Activated gamma-delta T cell (primary cell): Measurements from ENCODE around the gene SOAT2.
"Not testable (repeated sequence)": the region's sequence is repeated elsewhere in the genome, so short reads cannot be mapped to it uniquely, and the experiment has no call there.

Source experiments
- DNase-seq: peaks from one replicate; lab custom pipeline; 2025; lab: John Stamatoyannopoulos, UW

SOAT2 gene

DNA sequence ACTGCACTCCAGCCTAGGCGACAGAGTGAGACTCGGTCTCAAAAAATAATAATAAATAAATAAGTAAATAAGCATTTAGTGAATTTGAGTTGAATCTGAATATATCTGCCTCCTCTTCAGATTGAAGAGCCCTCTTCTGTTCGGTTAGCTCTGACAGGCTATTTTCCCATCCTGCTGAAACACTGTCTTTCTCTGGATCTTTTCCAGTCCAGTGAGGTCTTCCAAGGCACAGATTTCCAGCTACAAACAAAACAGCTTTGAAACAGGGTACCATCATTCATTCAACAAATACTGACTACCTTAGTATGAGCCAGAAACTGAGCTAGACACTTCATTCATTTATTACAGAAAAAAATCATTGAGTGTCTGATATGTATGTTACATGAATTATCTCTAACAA is 16.9 kb upstream of the SOAT2 start:
- no peak for DNase-seq

GRCh38 chr12:53090105-53090504 is 13.2 kb upstream of the SOAT2 start:
- no peak for DNase-seq

- DNase-seq, result no peak
These were observed 12.7 kb upstream of the SOAT2 start for GRCh38 chr12:53090554-53090953.

GRCh38 chr12:53091756-53092155 is 11.5 kb upstream of the SOAT2 start:
- DNase-seq, result no peak

GRCh38 chr12:53093777-53094393 is 9.4 kb upstream of the SOAT2 start:
- DNase-seq, result no peak

DNA sequence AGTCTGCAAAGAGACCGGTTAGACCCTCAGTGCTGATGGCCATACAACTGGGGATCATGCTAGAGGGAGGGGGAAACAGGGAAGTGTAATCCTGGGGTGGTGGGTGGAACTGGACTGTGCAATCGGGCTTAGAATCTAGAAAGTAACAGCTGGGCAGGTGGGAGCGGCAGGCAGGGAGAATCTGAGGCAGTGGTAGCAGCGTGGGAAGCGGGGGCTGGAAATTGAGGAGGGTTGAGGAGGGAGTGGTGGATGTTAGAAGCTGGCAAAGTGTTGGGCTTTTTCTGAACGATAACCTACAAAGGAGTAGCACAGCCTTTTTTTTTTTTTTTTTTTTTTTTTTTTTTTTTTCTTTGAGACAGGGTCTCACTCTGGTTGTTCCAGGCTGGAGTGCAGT is 8.9 kb upstream of the SOAT2 start:
- DNase-seq, result no peak

GRCh38 chr12:53094796-53095595 is 8.3 kb upstream of the SOAT2 start:
- not testable (repeated sequence) for DNase-seq

- not testable (repeated sequence) for DNase-seq
These were observed 7.7 kb upstream of the SOAT2 start for GRCh38 chr12:53095596-53095895.

GRCh38 chr12:53096089-53096741 is 7.1 kb upstream of the SOAT2 start:
- DNase-seq, result no peak

GRCh38 chr12:53096759-53097158 is 6.5 kb upstream of the SOAT2 start:
- no peak for DNase-seq

DNA sequence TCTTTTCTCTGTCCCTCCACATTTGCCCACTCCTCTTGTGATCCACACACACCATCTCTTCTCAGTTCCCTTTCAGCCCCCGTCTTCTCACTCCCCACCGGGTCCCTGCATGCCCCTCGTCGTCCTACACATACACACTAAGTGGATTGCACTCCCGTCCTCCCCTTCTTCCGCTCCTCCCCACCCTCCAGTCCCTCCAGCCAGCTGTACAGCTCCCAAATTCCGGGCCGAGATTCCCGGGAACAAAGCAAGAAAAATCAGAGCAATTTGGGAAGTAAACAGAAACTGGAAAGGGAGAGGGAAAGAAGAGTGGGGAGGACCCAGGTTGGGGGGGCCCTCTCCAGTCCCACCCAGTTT is 6.1 kb upstream of the SOAT2 start:
- DNase-seq, result no peak

DNA sequence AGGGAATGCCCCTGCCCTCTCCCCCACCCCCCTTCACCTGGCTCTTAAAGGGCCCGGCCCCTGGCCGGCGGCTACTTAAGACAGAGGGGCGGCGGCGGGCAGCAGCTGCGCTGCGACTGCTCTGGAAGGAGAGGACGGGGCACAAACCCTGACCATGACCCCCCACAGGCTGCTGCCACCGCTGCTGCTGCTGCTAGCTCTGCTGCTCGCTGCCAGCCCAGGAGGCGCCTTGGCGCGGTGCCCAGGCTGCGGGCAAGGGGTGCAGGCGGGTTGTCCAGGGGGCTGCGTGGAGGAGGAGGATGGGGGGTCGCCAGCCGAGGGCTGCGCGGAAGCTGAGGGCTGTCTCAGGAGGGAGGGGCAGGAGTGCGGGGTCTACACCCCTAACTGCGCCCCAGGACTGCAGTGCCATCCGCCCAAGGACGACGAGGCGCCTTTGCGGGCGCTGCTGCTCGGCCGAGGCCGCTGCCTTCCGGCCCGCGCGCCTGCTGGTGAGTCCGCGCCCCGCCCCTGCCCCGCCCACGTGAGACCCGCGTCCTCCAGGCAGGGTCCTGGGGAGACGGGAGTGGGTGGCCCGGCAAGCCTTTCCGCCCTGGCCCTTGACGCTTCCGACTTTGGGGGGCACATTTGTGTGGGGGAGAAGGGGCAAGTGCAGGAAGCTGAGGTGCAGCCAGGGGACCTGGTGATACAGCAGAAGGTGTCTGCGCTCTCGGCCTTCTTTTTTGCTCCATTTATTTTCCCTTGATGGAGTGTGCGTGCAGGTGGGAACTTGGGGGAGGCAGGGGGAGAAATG is 5.5 kb upstream of the SOAT2 start, which contains the start of gene IGFBP6:
Gene IGFBP6, plus strand, starts transcription at position 104 of the 790 bp plus-strand sequence. Its CDS starts 51 bp downstream, at position 155.
- peak; percentile 45 for DNase-seq

DNA sequence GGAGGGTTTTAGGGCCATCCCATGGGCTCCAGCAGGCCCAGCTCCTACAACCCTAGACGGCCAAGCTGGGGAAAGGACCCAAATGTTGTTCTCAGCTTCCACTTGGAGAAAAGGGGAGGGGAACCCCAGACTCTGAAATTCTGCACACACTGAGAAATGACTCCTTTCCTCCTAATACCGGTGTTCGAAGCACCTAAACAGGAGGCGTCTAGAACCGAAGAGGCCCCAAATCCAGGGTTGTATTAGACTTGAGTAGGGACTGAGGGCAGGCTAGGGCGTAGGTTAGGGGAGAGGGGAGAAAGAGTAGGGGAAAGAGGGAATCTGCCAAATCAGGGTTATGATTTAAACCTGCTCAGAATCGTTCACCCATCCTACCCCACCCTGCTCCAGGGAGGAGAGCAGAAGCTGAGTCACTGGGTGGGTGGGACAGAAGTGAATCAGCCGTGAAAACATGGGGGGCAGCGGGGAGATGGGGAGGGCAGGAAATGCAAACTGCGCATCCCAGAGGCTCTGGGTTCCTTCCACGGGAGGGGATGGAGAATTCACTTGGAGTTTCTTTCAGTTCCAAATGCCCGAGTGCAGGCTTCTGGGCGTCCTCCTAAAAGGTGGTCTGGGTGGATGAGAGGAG is 4.8 kb upstream of the SOAT2 start:
- DNase-seq, result no peak

DNA sequence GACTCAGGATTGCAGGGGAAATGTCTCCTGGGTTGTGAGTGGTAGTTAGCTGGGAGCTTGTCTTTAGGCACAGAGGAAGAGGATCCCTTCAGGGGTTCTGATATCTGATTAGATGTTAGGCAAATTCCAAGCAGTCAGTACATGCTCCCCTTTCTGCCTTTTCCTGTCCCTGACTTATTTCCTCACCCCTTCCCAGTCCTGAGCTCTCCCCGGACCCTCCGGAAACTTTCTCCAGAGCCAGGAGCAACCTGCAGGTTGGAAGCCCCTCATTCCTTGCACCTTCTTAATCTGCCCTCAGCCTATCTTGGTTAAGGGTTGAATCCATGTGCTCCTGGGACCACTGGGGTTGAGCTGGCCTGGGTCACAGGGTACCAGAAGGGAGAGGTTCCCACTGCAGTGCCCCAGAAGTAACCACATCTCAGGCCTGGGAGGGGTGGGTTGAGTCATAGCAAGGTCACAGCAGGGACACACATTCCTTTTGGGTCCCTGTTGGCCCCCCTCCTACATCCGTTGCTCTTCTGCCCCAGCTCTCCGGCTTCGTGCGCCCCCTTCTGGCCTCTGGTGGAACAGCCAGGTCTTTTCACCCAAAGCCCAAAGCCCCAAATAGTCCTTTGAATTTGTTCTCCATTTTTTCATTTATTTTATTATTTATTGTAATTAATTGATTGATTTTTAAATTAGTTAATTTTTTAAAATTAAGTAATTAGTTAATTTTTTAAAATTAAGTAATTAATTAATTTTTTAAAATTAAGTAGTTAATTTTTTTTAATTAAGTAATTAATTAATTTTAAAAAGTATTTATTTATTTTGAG is 4.0 kb upstream of the SOAT2 start:
- no peak for DNase-seq

DNA sequence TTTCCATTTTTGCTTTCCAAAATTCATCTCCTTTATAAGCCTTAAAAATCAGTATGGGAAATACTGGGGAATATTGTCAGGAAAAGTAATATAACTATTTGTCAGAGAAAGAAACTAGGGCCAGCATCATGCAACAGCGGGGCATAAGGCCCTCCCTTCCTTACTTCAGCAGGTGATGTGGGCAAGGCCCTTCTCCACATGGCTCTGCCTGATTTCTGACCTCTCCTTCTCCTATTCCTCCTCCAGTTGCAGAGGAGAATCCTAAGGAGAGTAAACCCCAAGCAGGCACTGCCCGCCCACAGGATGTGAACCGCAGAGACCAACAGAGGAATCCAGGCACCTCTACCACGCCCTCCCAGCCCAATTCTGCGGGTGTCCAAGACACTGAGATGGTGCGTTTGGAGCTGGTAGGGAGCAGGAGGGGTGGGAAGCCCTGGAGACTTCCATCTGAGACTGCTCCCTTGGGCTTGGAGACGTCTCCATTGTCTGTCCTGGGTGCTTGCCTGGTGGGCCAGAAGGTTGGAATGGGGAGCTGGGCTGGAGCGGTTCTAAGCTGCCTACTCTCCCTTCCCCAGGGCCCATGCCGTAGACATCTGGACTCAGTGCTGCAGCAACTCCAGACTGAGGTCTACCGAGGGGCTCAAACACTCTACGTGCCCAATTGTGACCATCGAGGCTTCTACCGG is 2.7 kb upstream of the SOAT2 start:
- DNase-seq, result no peak

DNA sequence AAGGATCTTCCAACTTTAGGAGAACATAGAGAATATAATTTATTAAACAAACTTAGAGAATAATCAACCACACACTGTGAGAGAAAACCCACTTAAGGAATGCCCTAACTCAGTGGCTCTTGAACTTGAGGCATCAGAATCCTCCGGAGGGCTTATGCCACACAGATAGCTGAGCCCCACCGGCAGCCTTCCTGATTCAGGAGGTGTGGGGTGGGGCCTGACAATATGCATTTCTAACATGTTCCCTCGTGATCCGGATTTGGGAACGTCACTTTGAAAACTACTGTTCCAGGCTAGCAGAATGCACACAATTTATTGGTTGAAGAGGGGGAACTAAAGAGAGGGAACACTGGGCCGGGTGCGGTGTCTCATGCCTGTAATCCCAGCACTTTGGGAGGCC is 2.0 kb upstream of the SOAT2 start:
- DNase-seq, result no peak

- no peak for DNase-seq
These were observed 1.1 kb upstream of the SOAT2 start for GRCh38 chr12:53101931-53102781.

DNA sequence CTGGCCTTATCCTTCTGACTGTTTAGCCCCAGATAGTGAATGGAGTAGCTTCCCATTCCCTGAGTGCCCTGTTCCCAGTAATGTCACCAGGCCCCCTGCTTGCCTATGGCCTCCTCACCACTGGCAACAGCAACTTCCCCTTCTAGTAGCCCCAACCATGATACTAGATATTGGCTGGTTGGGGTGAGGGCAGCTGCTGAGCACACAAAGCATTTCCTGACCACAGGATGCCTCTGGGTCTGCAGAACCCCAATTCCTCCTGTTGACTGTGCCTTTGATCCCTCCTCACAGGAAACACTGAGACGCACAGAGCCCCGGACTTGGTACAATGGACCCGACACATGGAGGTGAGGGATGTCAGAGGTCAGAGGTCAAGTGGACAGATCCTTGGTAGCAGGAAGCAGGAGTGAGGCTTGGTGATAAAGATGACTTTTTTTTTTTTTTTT is 597 bp downstream of the SOAT2 start:
- DNase-seq, result no peak

DNA sequence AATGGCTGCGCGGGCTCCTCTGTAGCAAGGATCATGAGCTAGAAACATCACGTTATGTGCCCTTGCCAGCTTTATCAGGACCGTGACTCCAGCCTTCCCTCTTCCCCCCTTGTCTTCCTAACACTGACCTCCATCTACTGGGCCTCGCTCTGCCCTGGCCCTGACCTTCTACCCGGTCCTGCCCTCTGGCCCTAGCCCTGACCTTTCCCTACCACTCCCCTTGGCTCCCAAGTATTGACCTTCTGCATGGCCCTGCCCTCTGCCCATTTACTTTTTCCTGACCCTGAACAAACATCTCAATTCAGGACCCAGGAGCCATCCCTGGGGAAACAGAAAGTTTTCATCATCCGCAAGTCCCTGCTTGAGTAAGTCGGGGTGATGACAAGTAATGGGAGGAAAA is 2.0 kb downstream of the SOAT2 start:
- DNase-seq, result no peak
